HepG2 (cell line): ENCODE data around the gene ITM2B. TPM values are rescaled to one million over a fixed set of nuclear protein-coding genes. Genes with fewer than 3 reads are reported as not detected.

ENCODE experiments used
- ATF4 ChIP-seq, 2 experiments: fragments of 450-650 bp in 1 of 2; sonication (generic) in 1 of 2; formaldehyde crosslinking; IDR thresholded peaks; 2 replicates each; pipeline versions ENCODE4 v1.5.0 to v1.8.0; 2020 to 2022; ENCODE audit warnings: mild to moderate bottlenecking in 1 of 2, missing genetic modification reagents in 1 of 2
- CEBPG ChIP-seq: IDR thresholded peaks from 2 replicates; pipeline ENCODE4 v1.6.1; 2016
- FOXJ3 ChIP-seq: sonication (generic); formaldehyde crosslinking; IDR thresholded peaks from 2 replicates; pipeline ENCODE4 v1.4.0; 2020; ENCODE audit warnings: missing genetic modification reagents, mild to moderate bottlenecking, borderline replicate concordance
- FOXM1 ChIP-seq: sonication (generic); formaldehyde crosslinking; IDR thresholded peaks from 2 replicates; pipeline ENCODE4 v1.5.0; 2020; ENCODE audit warnings: missing genetic modification reagents
- HNRNPL ChIP-seq: fragments of 200-400 bp; formaldehyde crosslinking; IDR thresholded peaks from 2 replicates; pipeline ENCODE4 v1.6.1; 2017; ENCODE audit warnings: mild to moderate bottlenecking, low read depth, low read length
- KMT2B ChIP-seq: IDR thresholded peaks from 2 replicates; pipeline ENCODE4 v1.6.1; 2016; ENCODE audit warnings: missing genetic modification reagents, missing compliant biosample characterization
- LCORL ChIP-seq, 2 experiments: fragments of 450-650 bp in 1 of 2; sonication (generic) in 1 of 2; formaldehyde crosslinking in 1 of 2; IDR thresholded peaks; 2 replicates each; pipeline versions ENCODE4 v1.5.0 to v1.6.1; 2017 to 2020; ENCODE audit warnings: antibody characterized with exemption in 1 of 2, missing genetic modification reagents in 1 of 2
- NPAS2 ChIP-seq: sonication (generic); formaldehyde crosslinking; IDR thresholded peaks from 2 replicates; pipeline ENCODE4 v1.8.0; 2022; ENCODE audit warnings: mild to moderate bottlenecking, missing genetic modification reagents, borderline replicate concordance
- SOX13 ChIP-seq, 3 experiments: fragments of 450-650 bp in 1 of 3; sonication (generic) in 1 of 3; formaldehyde crosslinking in 1 of 3; IDR thresholded peaks in 2 of 3; conservative IDR thresholded peaks in 1 of 3; 2 replicates each; pipeline versions ENCODE4 v1.5.0 to v1.6.1; 2016 to 2020; ENCODE audit warnings: antibody characterized with exemption in 1 of 3, mild to moderate bottlenecking in 1 of 3, missing compliant biosample characterization in 1 of 3, missing genetic modification reagents in 1 of 3, moderate library complexity in 1 of 3
- XBP1 ChIP-seq: sonication (generic); formaldehyde crosslinking; IDR thresholded peaks from 2 replicates; pipeline ENCODE4 v1.5.0; 2020; ENCODE audit warnings: missing genetic modification reagents
- ZHX1 ChIP-seq: sonication (generic); formaldehyde crosslinking; IDR thresholded peaks from 2 replicates; pipeline ENCODE4 v1.8.1; 2022; ENCODE audit warnings: low read depth, mild to moderate bottlenecking, missing genetic modification reagents
- ZNF280D ChIP-seq: sonication (generic); formaldehyde crosslinking; IDR thresholded peaks from 2 replicates; pipeline ENCODE4 v1.5.1; 2020; ENCODE audit warnings: mild to moderate bottlenecking, missing genetic modification reagents
- ZNF512 ChIP-seq: sonication (generic); formaldehyde crosslinking; IDR thresholded peaks from 2 replicates; pipeline ENCODE4 v1.4.0; 2020; ENCODE audit warnings: mild to moderate bottlenecking, missing genetic modification reagents
- ZNF788 ChIP-seq: sonication (generic); formaldehyde crosslinking; IDR thresholded peaks from 2 replicates; pipeline ENCODE4 v1.5.0; 2020; ENCODE audit warnings: mild to moderate bottlenecking, missing genetic modification reagents, borderline replicate concordance
- ZNF792 ChIP-seq: IDR thresholded peaks from 2 replicates; pipeline ENCODE4 v1.6.1; 2016
- polyA plus RNA-seq, 8 experiments: library from polyadenylated mRNA; depleted of rRNA in 3 of 8; stranded (reverse) in 7 of 8; unstranded in 1 of 8; fragments of >200 nt; fragmentation: Illumina TruSeq in 4 of 8; extraction: Trizol in 4 of 8; gene quantifications; 2 replicates each; pipeline versions ENCODE4 v1.2.1 to v1.2.3, GENCODE V29; 2011 to 2016; ENCODE audit warnings: low read depth in 4 of 8, missing spikeins in 1 of 8, mixed read lengths in 1 of 8; ENCODE audit not compliant: insufficient read depth in 1 of 8
- total RNA-seq, 5 experiments: library from RNA; depleted of rRNA; stranded (reverse); fragments of >200 nt; fragmentation: Illumina TruSeq; extraction: Trizol; gene quantifications; 2 replicates each; pipeline ENCODE4 v1.2.3, GENCODE V29; 2016; ENCODE audit warnings: low read depth in 1 of 5
- TF ChIP-seq, protein P1 (sequence below): sonication (generic); formaldehyde crosslinking; IDR thresholded peaks from 2 replicates; pipeline ENCODE4 v1.5.1; 2020; ENCODE audit warnings: mild to moderate bottlenecking, moderate library complexity, missing genetic modification reagents
- TF ChIP-seq, protein P2 (sequence below): sonication (generic); formaldehyde crosslinking; IDR thresholded peaks from 2 replicates; pipeline ENCODE4 v1.5.0; 2020; ENCODE audit warnings: mild to moderate bottlenecking, missing genetic modification reagents

The ITM2B gene
- total and polyA plus RNA-seq, 2 of the 13 experiments (the other 11 are each of a cell fraction or from before 2014, with no cell fraction given), result 158 to 373 TPM

- no peak for TF ChIP-seq LCORL (IDR thresholded peaks at IDR 0.05)
- peak; percentile 69; the same call in 1 of the 2 replicates for TF ChIP-seq LCORL (CRISPR knock-in tag; IDR thresholded peaks at IDR 0.05)
- TF ChIP-seq NPAS2 (CRISPR knock-in tag), result no peak
- 0 out of 2 replicates have a peak, but pooled peaks have one; percentile 55 for TF ChIP-seq ZHX1 (CRISPR knock-in tag)
- TF ChIP-seq KMT2B (CRISPR knock-in tag), result 0 out of 2 replicates have a peak, but pooled peaks have one; percentile 39
- TF ChIP-seq, protein P1, sequence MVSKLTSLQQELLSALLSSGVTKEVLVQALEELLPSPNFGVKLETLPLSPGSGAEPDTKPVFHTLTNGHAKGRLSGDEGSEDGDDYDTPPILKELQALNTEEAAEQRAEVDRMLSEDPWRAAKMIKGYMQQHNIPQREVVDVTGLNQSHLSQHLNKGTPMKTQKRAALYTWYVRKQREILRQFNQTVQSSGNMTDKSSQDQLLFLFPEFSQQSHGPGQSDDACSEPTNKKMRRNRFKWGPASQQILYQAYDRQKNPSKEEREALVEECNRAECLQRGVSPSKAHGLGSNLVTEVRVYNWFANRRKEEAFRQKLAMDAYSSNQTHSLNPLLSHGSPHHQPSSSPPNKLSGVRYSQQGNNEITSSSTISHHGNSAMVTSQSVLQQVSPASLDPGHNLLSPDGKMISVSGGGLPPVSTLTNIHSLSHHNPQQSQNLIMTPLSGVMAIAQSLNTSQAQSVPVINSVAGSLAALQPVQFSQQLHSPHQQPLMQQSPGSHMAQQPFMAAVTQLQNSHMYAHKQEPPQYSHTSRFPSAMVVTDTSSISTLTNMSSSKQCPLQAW (CRISPR knock-in tag), result peak; percentile 81
- no peak for TF ChIP-seq ZNF512 (CRISPR knock-in tag)
- peak; percentile 78; the same call in 1 of the 2 replicates for TF ChIP-seq FOXJ3
- peak; percentile 91; the same call in 1 of the 2 replicates for TF ChIP-seq ZNF788 (CRISPR knock-in tag)
- TF ChIP-seq, protein P2, sequence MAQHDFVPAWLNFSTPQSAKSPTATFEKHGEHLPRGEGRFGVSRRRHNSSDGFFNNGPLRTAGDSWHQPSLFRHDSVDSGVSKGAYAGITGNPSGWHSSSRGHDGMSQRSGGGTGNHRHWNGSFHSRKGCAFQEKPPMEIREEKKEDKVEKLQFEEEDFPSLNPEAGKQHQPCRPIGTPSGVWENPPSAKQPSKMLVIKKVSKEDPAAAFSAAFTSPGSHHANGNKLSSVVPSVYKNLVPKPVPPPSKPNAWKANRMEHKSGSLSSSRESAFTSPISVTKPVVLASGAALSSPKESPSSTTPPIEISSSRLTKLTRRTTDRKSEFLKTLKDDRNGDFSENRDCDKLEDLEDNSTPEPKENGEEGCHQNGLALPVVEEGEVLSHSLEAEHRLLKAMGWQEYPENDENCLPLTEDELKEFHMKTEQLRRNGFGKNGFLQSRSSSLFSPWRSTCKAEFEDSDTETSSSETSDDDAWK, result no peak
- peak; percentile 58; the same call in 1 of the 2 replicates for TF ChIP-seq ZNF280D (CRISPR knock-in tag)
- TF ChIP-seq SOX13 (IDR thresholded peaks at IDR 0.05), result no peak
- peak in 1 of 2 experiments; percentile 65; a peak in 2 of 4 replicates for TF ChIP-seq SOX13 (CRISPR knock-in tag; conservative IDR thresholded peaks at IDR 0.05 in 1 of 2, IDR thresholded peaks at IDR 0.05 in 1 of 2)
- 0 out of 2 replicates have a peak, but pooled peaks have one; percentile 13 for TF ChIP-seq CEBPG (CRISPR knock-in tag)
- no peak for TF ChIP-seq ATF4 (CRISPR knock-in tag; IDR thresholded peaks at IDR 0.05)
- peak; percentile 77; the same call in 1 of the 2 replicates for TF ChIP-seq HNRNPL
- TF ChIP-seq XBP1 (CRISPR knock-in tag), result no peak
- TF ChIP-seq ZNF792 (CRISPR knock-in tag), result peak; percentile 36; the same call in 1 of the 2 replicates
- no peak for TF ChIP-seq FOXM1 (CRISPR knock-in tag)
Observed at GRCh38 chr13:48201044-48201443, 32.0 kb upstream of the ITM2B start (continued).
